SK-N-MC (cell line): ENCODE data around the gene CAVIN2.

Experiments used
- DNase-seq: peaks from one replicate; pipeline ENCODE4 v3.0.0-alpha.2; 2011; ENCODE audit warnings: low read depth, low spot score
- H3K27ac ChIP-seq: fragments of 200-600 bp; sonication (generic); 2 replicates; pipeline ENCODE4 v1.5.1; 2016; ENCODE audit warnings: mixed run types
- H3K36me3 ChIP-seq: fragments of 200-600 bp; sonication (generic); 2 replicates; pipeline ENCODE4 v1.6.1; 2017; ENCODE audit warnings: antibody characterized with exemption, low read length, mixed read lengths; ENCODE audit not compliant: insufficient read depth
- H3K4me3 ChIP-seq: fragments of 200-600 bp; sonication (generic); 2 replicates; pipeline ENCODE4 v1.5.1; 2016
- H3K9ac ChIP-seq: fragments of 200-600 bp; sonication (generic); 2 replicates; pipeline ENCODE4 v1.8.0; 2017; ENCODE audit warnings: mixed run types, mixed read lengths; ENCODE audit not compliant: insufficient read length
- H3K9me3 ChIP-seq: fragments of 200-600 bp; sonication (generic); 2 replicates; pipeline ENCODE4 v1.6.1; 2017; ENCODE audit warnings: low read depth, mild to moderate bottlenecking, antibody characterized with exemption, low read length, moderate library complexity, mixed read lengths
- EZH2 ChIP-seq: fragments of 200-600 bp; sonication (generic); IDR thresholded peaks from one replicate; pipeline ENCODE4 v1.6.1; 2017; ENCODE audit warnings: antibody characterized with exemption
- FOXP2 ChIP-seq: optimal IDR thresholded peaks from 2 replicates; pipeline ENCODE3; 2011; ENCODE audit warnings: mild to moderate bottlenecking, moderate library complexity; ENCODE audit not compliant: insufficient read depth; ENCODE audit errors: extremely low read length, control extremely low read depth
- POLR2AphosphoS5 ChIP-seq: IDR thresholded peaks from 2 replicates; pipeline ENCODE4 v1.6.1; 2012; ENCODE audit warnings: mild to moderate bottlenecking, low read depth, low read length, borderline replicate concordance

The CAVIN2 gene

DNA sequence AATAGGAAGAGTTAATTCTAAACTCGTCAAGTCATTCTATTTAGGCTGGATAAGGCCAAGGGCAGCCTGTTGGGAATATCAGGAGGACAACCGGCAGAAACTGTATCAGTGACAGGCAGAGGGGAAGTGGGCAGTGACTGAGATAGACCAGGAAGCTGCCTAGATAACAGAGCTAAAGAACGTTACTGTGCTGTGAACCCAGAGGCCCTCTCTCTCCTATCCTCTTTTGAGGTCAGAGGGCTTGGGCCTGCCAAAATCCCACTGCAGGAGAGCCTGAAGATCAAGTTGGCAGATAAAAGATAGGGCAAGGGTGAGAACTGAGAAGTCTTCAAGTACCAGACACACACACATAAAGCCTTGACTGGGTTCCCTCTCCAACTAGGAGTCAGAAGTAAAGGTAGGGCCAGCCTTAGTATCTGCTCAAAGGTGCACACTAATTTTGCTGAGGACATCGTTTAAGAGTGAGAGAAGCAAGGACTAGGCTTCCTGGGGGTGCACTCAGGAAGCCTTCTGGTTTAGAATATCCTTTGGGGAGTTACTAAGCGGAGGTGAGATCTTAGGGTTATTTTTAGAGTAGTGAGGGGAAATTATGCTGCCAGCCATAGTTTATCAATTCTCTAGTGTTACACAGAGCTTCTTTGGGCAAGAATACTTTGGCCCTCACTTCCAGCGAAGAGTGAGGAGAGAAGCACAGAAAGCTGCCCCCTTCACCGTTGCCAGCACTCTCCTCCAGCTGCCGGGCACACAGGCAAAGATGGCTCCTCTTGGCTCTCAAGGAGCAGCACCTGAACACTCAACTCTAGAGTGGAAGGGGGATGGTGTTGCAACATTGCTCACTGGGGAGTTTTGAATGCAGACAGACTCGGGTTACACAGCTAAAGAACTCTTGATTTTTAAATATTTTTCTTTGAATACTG is 9.8 kb downstream of the CAVIN2 start:
- no peaks in the 10 kb centered on the region for H3K9me3 ChIP-seq

DNA sequence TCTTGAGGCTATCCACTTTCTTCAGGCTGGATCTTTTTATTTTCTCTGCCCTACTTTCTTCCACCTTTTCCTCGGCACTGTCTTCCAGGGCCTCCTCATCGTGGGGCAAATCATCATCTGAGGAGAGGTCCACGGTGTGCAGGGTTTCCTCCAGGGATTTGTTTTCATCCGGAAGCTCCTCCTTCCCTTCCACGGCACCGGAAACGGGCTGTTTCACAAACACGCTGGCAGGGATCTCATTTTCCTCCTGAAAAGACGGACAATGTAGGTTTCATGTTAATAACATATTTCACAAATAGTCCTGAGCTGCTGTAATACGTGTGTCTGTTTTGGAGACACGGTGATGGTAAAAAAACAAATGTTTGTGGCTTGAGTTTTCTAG is 10.4 kb downstream of the CAVIN2 start:
- H3K9ac ChIP-seq, result no peak overlapping the region
- DNase-seq, result no peak

More for the DNA sequence above, 9.8 kb downstream of the CAVIN2 start:
- DNase-seq, result no peak
- Histone ChIP-seq H3K9ac (no peak overlapping the region), H3K4me3 (no peak overlapping the region), H3K27ac (no peak overlapping the region), H3K36me3 (no peaks in the 10 kb centered on the region)
- no peak for TF ChIP-seq FOXP2
- TF ChIP-seq EZH2, result no peak
- no peak for TF ChIP-seq POLR2AphosphoS5

DNA sequence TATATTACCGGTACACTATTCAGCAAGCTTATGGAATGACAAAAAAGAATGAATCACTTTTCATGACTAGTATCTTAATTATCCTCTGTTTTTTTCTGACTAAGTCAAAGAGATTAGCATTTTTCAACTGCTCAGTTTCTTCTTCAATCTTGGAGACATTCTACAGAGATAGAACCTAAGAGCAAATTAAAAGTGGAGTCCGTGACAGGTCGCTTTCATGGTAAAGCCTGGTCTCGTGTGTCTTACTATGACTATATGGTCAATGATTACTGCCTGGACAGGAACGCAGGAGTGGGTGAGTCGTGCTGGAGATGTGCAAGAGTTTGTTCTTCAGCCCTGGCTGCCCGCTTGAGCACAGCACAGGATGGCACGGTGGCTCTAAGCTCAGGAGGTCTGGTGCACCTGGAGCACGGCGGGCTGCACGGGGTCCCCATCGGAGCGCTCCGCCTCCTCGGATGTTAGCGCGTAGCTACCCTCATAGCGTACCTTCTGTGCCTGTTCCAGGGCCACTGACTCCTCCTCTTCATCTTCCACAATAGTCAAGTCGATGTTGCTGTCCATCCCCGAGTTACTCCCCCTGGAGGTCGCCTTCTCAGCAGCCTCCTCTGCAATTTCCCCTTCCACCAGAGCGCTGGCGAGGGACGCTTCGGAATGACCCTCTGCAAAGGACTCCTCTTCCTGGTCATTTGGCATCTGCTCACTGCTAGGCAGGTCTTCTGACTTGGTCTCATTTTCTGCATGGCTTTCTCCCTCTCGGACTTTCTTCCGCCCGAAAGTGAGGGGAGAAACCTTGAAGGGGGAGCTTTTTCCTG is 11.1 kb downstream of the CAVIN2 start:
- no peak overlapping the region for H3K4me3 ChIP-seq
- TF ChIP-seq POLR2AphosphoS5, result no peak
- no peak for DNase-seq
- no peak overlapping the region for H3K9ac ChIP-seq
- no peaks in the 10 kb centered on the region for H3K9me3 ChIP-seq
- no peaks in the 10 kb centered on the region for H3K36me3 ChIP-seq
- no peak overlapping the region for H3K27ac ChIP-seq

More for the DNA sequence above, 10.4 kb downstream of the CAVIN2 start:
- no peak for TF ChIP-seq POLR2AphosphoS5
- TF ChIP-seq FOXP2, result no peak
- no peak for TF ChIP-seq EZH2
- no peaks in the 10 kb centered on the region for H3K9me3 ChIP-seq
- H3K4me3 ChIP-seq, result no peak overlapping the region
- no peak overlapping the region for H3K27ac ChIP-seq
- H3K36me3 ChIP-seq, result no peaks in the 10 kb centered on the region

DNA sequence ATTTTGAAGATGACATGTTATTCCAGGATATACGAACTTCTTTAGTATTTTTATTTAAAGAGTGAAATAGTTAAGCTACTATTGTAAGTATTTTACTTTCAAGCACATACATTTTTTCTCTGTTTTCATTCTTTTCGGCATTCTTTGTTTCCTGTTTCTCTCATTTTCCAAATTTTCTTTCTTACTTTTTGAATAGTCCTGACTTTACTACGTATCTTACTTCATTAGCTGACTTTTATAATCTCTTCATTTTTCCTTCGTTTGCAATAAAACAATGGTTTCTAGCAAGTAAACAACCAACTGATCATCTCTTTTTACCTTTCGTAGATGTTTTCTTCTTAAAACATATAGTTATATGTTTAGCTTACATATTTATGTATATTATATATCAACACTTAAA is 11.8 kb downstream of the CAVIN2 start:
- no peaks in the 10 kb centered on the region for H3K36me3 ChIP-seq
- TF ChIP-seq POLR2AphosphoS5, result no peak
- no peak for TF ChIP-seq FOXP2
- no peak for TF ChIP-seq EZH2
- no peak overlapping the region for H3K27ac ChIP-seq
- H3K9ac ChIP-seq, result no peak overlapping the region
- H3K9me3 ChIP-seq, result no peaks in the 10 kb centered on the region
- no peak overlapping the region for H3K4me3 ChIP-seq
- no peak for DNase-seq

DNA sequence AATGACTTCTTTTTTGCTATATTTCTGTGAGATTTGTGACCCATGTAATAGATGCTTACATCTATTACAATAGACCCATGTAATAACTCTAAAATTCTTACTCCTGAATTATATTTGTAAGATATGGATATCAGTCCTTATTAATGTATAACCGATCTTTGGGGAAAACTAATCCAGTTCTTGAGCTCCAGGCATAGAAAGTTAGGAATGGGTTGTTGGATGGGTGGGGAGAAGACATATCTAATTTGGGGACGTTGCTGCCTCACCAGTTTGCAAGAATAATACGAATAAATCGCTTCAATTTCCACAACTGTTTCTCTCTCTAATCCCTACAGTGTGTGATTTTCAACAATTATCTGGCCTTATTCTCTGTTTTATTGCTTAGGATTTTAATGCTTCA is 13.5 kb downstream of the CAVIN2 start:
- no peaks in the 10 kb centered on the region for H3K36me3 ChIP-seq
- DNase-seq, result no peak
- no peak overlapping the region for H3K4me3 ChIP-seq
- TF ChIP-seq FOXP2, result no peak
- no peak for TF ChIP-seq EZH2
- TF ChIP-seq POLR2AphosphoS5, result no peak
- H3K9me3 ChIP-seq, result no peaks in the 10 kb centered on the region
- H3K9ac ChIP-seq, result no peak overlapping the region
- H3K27ac ChIP-seq, result no peak overlapping the region

DNA sequence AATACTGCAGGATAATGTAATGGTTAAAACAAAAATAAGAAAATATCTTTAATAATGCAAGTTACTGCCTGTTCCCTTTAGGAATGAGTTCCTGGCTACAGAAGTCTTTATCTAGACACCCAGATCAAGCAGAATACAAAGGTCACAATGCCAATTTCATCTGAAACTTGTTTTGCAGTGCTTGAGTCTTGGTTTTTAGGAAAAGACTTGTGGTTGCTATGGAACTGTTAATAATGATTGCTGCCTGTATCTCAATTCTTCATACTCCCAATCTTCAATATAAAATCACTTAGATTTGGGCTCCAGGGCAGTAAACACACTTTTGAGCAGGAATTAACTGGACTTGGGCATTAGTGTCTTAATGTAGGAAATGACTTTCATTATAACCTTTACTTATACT is 14.2 kb downstream of the CAVIN2 start:
- Histone ChIP-seq H3K9me3 (no peaks in the 10 kb centered on the region), H3K27ac (no peak overlapping the region), H3K4me3 (no peak overlapping the region), H3K36me3 (no peaks in the 10 kb centered on the region), H3K9ac (no peak overlapping the region)
- DNase-seq, result no peak
- TF ChIP-seq EZH2, result no peak
- TF ChIP-seq POLR2AphosphoS5, result no peak
- no peak for TF ChIP-seq FOXP2

DNA sequence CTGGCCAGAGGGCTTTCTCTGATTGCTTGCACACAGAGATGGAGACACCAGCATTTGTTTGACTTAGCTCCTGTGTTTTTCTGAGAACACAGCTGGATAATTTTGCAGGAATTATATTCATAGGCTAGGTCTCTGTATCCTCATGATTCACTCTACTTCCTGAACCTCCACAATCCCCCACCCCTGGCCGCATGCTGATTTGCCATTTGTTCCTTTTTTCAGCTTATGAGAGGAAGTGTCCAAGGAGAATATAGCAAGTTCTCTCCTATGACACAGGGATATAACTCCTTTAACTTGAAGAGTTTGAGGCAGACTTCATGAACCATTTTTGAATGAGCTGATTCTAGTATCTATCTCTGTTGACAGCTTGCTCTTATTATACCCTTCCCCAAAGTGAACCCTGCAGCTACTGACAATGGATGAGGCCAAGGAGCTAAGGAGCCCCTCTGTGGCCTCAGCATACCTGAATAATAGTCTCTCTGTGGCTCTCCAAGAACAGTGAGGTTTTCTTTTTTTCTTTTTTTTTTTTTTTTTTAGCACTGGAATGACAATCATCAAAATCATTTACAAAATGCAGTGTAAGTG is 15.4 kb downstream of the CAVIN2 start:
- no peaks in the 10 kb centered on the region for H3K9me3 ChIP-seq
- H3K9ac ChIP-seq, result no peak overlapping the region
- H3K4me3 ChIP-seq, result no peak overlapping the region
- H3K36me3 ChIP-seq, result no peaks in the 10 kb centered on the region
- H3K27ac ChIP-seq, result no peak overlapping the region
- no peak for TF ChIP-seq EZH2
- DNase-seq, result no peak

DNA sequence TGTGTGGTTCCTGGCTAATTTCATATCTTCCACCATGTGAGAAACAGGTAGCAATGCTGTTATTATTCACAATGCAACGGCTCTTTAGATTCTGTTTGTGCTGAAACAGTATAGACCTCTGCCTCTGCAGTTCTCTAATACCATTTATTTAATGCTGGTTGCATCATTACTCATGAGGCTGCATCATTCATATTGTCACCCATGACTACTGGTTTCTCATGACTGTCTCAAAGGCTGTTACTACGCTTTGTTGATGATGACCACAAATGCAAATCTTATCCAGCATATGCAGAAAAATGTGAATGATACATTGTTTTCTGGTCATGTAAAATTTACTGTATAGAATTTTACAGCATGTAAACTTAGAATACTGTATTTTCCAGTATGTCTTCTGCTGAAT is 22.5 kb downstream of the CAVIN2 start:
- no peaks in the 10 kb centered on the region for H3K36me3 ChIP-seq
- no peak overlapping the region for H3K9ac ChIP-seq
- H3K9me3 ChIP-seq, result no peaks in the 10 kb centered on the region
- H3K27ac ChIP-seq, result no peak overlapping the region
- no peak for DNase-seq
- no peak overlapping the region for H3K4me3 ChIP-seq
- TF ChIP-seq EZH2 (no peak), FOXP2 (no peak), POLR2AphosphoS5 (no peak)
